Hepatocyte (in vitro differentiated cells): ENCODE measurements around the gene NAP1L1. TPM values are rescaled to one million over a fixed set of nuclear protein-coding genes. Genes with fewer than 3 reads are reported as not detected.

Experiments
- DNase-seq: peaks from one replicate; pipeline ENCODE4 v3.0.0-alpha.2; 2016; ENCODE audit warnings: low spot score
- H2AFZ ChIP-seq: fragments of 200-600 bp; sonication (generic); 2 replicates; pipeline ENCODE4 v1.6.0; 2016; ENCODE audit warnings: antibody characterized with exemption, mild to moderate bottlenecking
- H3K27ac ChIP-seq: fragments of 200-600 bp; sonication (generic); 2 replicates; pipeline ENCODE4 v1.5.1; 2016; ENCODE audit warnings: mild to moderate bottlenecking
- H3K27me3 ChIP-seq: fragments of 200-600 bp; sonication (generic); 2 replicates; pipeline ENCODE4 v1.6.1; 2016
- H3K36me3 ChIP-seq: fragments of 200-600 bp; sonication (generic); replicated peaks from 2 replicates; pipeline ENCODE4 v1.5.1; 2016; ENCODE audit warnings: low read depth; ENCODE audit not compliant: insufficient read depth
- H3K4me1 ChIP-seq: fragments of 200-600 bp; sonication (generic); 2 replicates; pipeline ENCODE4 v1.5.1; 2016; ENCODE audit warnings: mild to moderate bottlenecking, moderate library complexity; ENCODE audit not compliant: insufficient read depth
- H3K4me2 ChIP-seq: fragments of 200-600 bp; sonication (generic); 2 replicates; pipeline ENCODE4 v1.6.0; 2016
- H3K4me3 ChIP-seq: fragments of 200-600 bp; sonication (generic); 2 replicates; pipeline ENCODE4 v1.5.1; 2016; ENCODE audit warnings: mild to moderate bottlenecking
- H3K79me2 ChIP-seq: fragments of 200-600 bp; sonication (generic); 2 replicates; pipeline ENCODE4 v1.6.0; 2017; ENCODE audit warnings: mild to moderate bottlenecking
- H3K9me2 ChIP-seq: fragments of 200-600 bp; sonication (generic); replicated peaks from 2 replicates; pipeline ENCODE4 v1.6.0; 2017; ENCODE audit warnings: mild to moderate bottlenecking; ENCODE audit not compliant: insufficient read depth
- H3K9me3 ChIP-seq: fragments of 200-600 bp; sonication (generic); 2 replicates; pipeline ENCODE4 v1.5.1; 2016; ENCODE audit warnings: low read depth, mild to moderate bottlenecking
- H4K20me1 ChIP-seq: fragments of 200-600 bp; sonication (generic); 2 replicates; pipeline ENCODE4 v1.6.0; 2016; ENCODE audit warnings: mild to moderate bottlenecking; ENCODE audit not compliant: insufficient read depth, poor library complexity, severe bottlenecking
- EZH2 ChIP-seq: fragments of 200-600 bp; sonication (generic); IDR thresholded peaks from 2 replicates; pipeline ENCODE4 v1.6.1; 2016; ENCODE audit warnings: antibody characterized with exemption, mild to moderate bottlenecking, borderline replicate concordance
- EZH2phosphoT487 ChIP-seq: fragments of 200-600 bp; sonication (generic); IDR thresholded peaks from one replicate; pipeline ENCODE4 v1.6.1; 2018; ENCODE audit warnings: antibody characterized with exemption, mild to moderate bottlenecking, low read depth, moderate library complexity; ENCODE audit not compliant: unreplicated experiment, severe bottlenecking
- WGBS: methylation state at CpG from one replicate; pipeline ENCODE4 v1.1.6; 2016; ENCODE audit warnings: low lambda C conversion rate; ENCODE audit errors: missing lambda C conversion rate; 5-methylcytosine and 5-hydroxymethylcytosine counted together
- polyA plus RNA-seq: library from polyadenylated mRNA; unstranded; fragments of >200 nt; fragmentation: Nextera tagmentation; extraction: Ambion mirVana; gene quantifications from 2 replicates; pipeline ENCODE4 v1.2.1, GENCODE V29; 2016
- total RNA-seq: library from RNA; depleted of rRNA; stranded (reverse); fragments of >200 nt; gene quantifications from 2 replicates; pipeline ENCODE4 v1.2.3, GENCODE V29; 2014
- TF ChIP-seq, protein P1 (sequence below): fragments of 200-600 bp; sonication (generic); IDR thresholded peaks from 2 replicates; pipeline ENCODE4 v1.5.1; 2016; ENCODE audit warnings: antibody characterized with exemption, mild to moderate bottlenecking; ENCODE audit not compliant: poor library complexity

Gene NAP1L1
- total and polyA plus RNA-seq, 2 experiments from 2014 or later = 117 to 352 TPM

DNA sequence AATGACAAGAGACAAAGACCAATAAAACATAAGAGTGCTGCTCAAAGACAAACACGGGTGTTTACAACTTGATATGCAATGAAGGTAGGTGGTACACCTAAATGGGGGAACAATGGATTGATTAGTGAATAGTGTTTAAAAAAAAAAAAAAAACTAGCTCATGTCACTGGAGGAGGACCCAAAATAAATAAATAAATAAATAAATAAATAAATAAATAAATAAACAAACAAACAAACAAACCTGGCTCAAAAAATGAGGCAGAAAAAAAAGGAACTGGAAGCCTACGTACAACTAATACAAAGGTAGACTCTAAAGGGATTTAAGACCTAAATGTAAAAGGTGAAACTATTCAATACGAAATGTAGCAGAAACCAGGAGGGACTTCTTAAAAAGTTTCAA, 18.6 kb downstream of the NAP1L1 start:
- 96% methylated on average over 3 of the region's 3 CpGs for WGBS
- Histone ChIP-seq H3K36me3 (no peaks in the 10 kb centered on the region), H4K20me1 (peaks cover 9% of the 10 kb centered on the region), H3K9me2 (no peaks in the 10 kb centered on the region), H2AFZ (no peak overlapping the region), H3K9me3 (peaks cover 7% of the 10 kb centered on the region), H3K4me1 (no peaks in the 10 kb centered on the region), H3K4me2 (no peak overlapping the region), H3K79me2 (peaks cover 99% of the 10 kb centered on the region), H3K4me3 (peak overlapping the region; percentile 2), H3K27ac (no peak overlapping the region), H3K27me3 (no peaks in the 10 kb centered on the region)
- TF ChIP-seq, protein P1, sequence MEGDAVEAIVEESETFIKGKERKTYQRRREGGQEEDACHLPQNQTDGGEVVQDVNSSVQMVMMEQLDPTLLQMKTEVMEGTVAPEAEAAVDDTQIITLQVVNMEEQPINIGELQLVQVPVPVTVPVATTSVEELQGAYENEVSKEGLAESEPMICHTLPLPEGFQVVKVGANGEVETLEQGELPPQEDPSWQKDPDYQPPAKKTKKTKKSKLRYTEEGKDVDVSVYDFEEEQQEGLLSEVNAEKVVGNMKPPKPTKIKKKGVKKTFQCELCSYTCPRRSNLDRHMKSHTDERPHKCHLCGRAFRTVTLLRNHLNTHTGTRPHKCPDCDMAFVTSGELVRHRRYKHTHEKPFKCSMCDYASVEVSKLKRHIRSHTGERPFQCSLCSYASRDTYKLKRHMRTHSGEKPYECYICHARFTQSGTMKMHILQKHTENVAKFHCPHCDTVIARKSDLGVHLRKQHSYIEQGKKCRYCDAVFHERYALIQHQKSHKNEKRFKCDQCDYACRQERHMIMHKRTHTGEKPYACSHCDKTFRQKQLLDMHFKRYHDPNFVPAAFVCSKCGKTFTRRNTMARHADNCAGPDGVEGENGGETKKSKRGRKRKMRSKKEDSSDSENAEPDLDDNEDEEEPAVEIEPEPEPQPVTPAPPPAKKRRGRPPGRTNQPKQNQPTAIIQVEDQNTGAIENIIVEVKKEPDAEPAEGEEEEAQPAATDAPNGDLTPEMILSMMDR = no peak
- no peak for TF ChIP-seq EZH2
- no peak for TF ChIP-seq EZH2phosphoT487
- no peak for DNase-seq

- no peak for TF ChIP-seq EZH2phosphoT487
- TF ChIP-seq, protein P1 = no peak
- no peak for TF ChIP-seq EZH2
- H4K20me1 ChIP-seq = peaks cover under 1% of the 10 kb centered on the region
- no peaks in the 10 kb centered on the region for H3K27me3 ChIP-seq
- DNase-seq = no peak
- H3K4me3 ChIP-seq = no peak overlapping the region
- peaks cover 99% of the 10 kb centered on the region for H3K79me2 ChIP-seq
- H3K9me3 ChIP-seq = peaks cover 7% of the 10 kb centered on the region
- H3K4me1 ChIP-seq = no peaks in the 10 kb centered on the region
- no peak overlapping the region for H3K4me2 ChIP-seq
- WGBS = 100% methylated on average over 1 of the region's 1 CpG
- H3K27ac ChIP-seq = no peak overlapping the region
- no peak overlapping the region for H2AFZ ChIP-seq
- no peaks in the 10 kb centered on the region for H3K9me2 ChIP-seq
- H3K36me3 ChIP-seq = no peaks in the 10 kb centered on the region
These were observed 19.6 kb downstream of the NAP1L1 start for GRCh38 chr12:76064904-76065303.

- Histone ChIP-seq H3K9me3 (peaks cover under 1% of the 10 kb centered on the region), H4K20me1 (no peaks in the 10 kb centered on the region), H3K4me2 (no peak overlapping the region), H3K4me1 (no peaks in the 10 kb centered on the region), H3K27me3 (no peaks in the 10 kb centered on the region), H3K4me3 (no peak overlapping the region), H2AFZ (no peak overlapping the region), H3K36me3 (no peaks in the 10 kb centered on the region), H3K9me2 (no peaks in the 10 kb centered on the region), H3K79me2 (peaks cover 71% of the 10 kb centered on the region), H3K27ac (no peak overlapping the region)
- TF ChIP-seq EZH2 (no peak), EZH2phosphoT487 (no peak)
- TF ChIP-seq, protein P1 = no peak
- WGBS = 79% methylated on average over 2 of the region's 2 CpGs
- DNase-seq = no peak
These were observed 24.4 kb downstream of the NAP1L1 start for GRCh38 chr12:76060111-76060510.

DNA sequence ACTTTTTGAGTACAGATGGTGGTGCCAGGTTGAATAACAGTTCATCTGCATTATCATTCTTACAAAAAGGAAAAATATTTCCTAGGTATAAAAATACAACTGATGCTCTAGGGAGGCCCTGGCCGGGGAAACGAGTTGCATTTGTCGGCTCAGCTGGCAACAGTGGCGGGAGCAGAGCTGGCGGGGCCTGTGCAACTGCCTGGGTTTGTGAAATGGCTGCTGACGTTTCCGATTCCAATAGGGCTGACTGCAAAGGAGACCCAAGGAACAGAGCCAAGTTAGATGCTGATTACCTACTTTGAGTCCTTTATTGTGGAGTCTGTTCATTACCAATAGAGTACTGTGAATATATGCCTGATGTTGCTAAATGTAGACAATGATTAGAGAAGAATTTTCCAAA, 27.2 kb downstream of the NAP1L1 start:
- Histone ChIP-seq H3K4me3 (no peak overlapping the region), H4K20me1 (no peaks in the 10 kb centered on the region), H3K9me2 (no peaks in the 10 kb centered on the region), H3K4me1 (no peaks in the 10 kb centered on the region), H3K27me3 (no peaks in the 10 kb centered on the region), H3K36me3 (no peaks in the 10 kb centered on the region), H3K4me2 (no peak overlapping the region), H2AFZ (no peak overlapping the region), H3K9me3 (no peaks in the 10 kb centered on the region), H3K79me2 (peaks cover 43% of the 10 kb centered on the region), H3K27ac (no peak overlapping the region)
- DNase-seq = no peak
- 99% methylated on average over 7 of the region's 7 CpGs for WGBS
- TF ChIP-seq EZH2phosphoT487 (no peak), EZH2 (no peak)
- TF ChIP-seq, protein P1 = no peak
